ENCODE data around the gene ATG9B. TPM values are rescaled to one million over a fixed set of nuclear protein-coding genes. Genes with fewer than 3 reads are reported as not detected.
A peak's percentile ranks its signal among the peaks of the same experiment; 100 is the strongest.
"Not testable (repeated sequence)": the region's sequence is repeated elsewhere in the genome, so short reads cannot be mapped to it uniquely, and the experiment has no call there.

ATG9B gene
- total RNA-seq, 1 experiment from 2014 or later: 0.24 TPM

DNA sequence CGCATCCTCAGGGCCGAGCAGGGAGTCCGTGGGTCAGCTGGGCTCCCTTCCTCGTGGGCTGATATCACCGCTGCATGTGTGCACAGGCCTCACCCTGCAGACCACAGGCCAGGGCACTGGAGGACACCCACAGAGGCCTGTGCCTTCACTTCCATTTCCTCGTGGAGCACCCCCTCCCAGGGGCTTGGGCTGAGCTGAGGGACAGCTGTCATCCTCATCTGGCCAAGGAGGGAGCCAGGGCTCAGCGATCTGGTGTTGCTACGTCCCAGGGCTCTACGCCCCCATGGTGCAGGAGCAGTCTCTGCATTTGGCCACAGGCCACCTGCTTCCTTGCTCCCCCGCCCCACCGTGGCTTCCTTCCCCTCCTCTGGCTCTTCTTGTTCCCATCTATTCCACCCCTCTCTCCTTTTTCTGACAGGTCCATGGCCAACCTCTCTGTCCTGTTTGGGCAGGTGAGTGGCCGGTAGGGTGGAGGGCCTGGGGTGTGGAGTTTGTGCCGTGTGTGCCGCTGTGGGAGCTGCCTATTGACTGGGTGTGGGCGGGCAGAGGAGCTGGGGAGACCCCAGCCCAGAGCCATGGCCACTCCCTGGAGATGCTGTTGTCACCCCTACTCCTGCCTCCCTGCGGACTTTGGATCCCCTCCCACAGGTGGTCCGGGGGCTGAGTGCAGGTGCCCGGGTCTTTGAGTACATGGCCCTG, 15.7 kb upstream of the ATG9B start:
- no peak for DNase-seq (ENCODE audit: low read depth)

DNA sequence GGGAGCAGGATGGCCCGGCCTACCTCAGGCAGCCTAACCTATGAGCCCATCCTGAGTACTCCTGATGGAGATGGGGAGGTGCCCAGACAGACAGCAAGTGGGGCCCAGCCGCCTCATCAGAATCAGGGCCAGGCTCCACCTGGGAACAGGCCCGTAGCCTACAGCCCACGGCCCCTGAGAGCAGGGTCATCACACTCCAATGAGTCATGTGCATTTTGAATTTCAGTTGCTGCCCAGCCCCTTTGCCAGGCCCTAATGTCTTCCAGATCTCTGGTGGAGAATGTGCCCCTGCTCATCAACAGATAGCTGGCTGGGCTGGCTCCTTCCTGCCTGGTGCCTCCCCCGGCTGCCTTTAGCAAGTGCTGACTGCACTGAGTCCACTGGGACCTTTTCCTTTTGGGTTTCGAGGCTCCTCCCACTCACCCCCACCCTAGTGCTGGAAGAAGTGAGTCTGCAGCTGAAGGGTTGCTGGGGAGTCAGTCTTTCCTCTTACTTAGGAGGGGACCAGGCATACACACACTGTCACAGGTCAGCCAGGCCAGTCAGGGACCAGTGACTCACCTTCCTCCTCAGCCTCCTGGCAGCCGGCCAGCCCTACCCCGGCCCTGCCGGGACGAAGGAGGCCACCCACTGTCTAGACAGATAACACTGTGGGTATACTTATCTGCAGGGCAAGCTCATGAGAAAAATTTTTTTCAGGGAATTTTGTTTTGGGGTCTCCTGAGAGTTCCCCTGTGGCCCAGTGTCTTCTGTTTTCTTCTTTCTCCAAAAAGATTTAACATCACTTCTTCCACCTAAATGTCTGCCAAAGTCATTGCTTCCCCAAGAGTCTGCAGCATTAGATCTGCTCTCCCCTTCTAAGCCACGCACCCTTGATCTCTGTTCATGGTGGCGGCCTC, 14.9 kb upstream of the ATG9B start:
- DNase-seq (ENCODE audit: low read depth): peak; percentile 99

GRCh38 chr7:151035902-151036301, 11.6 kb upstream of the ATG9B start:
- no peak for DNase-seq (ENCODE audit: low read depth)

DNA sequence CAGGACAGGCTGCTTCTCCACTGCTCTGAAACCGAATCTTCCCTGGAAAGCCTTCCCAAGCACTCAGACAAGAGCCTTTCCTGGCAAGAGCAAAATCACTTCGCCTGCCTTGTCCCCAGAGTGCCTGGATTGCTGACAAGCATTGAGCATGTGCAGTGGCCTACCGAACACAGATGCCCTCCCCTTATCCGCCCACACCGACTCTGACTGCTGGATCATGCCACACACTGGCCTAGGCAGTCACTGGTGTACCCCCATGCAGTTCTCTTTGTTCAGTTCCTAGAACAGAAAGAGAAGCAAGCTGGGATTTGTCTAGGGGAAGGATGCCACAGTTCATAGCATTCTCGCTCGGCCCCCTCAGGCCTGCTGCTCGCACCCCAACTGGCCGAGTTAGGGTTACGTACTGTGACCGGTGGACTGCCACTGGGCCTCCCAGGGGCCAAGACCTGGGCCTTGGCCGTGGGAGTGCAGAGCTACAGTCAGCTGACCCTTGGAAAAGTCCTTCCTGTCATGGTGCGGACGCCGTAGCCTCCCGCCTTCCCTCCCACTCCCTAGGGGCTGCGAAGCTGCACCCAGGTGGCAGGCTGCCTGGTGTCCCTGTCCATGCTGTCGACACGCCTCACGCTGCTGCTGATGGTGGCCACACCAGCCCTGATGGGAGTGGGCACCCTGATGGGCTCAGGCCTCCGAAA, 10.9 kb upstream of the ATG9B start:
- no peak for DNase-seq (ENCODE audit: low read depth)

DNA sequence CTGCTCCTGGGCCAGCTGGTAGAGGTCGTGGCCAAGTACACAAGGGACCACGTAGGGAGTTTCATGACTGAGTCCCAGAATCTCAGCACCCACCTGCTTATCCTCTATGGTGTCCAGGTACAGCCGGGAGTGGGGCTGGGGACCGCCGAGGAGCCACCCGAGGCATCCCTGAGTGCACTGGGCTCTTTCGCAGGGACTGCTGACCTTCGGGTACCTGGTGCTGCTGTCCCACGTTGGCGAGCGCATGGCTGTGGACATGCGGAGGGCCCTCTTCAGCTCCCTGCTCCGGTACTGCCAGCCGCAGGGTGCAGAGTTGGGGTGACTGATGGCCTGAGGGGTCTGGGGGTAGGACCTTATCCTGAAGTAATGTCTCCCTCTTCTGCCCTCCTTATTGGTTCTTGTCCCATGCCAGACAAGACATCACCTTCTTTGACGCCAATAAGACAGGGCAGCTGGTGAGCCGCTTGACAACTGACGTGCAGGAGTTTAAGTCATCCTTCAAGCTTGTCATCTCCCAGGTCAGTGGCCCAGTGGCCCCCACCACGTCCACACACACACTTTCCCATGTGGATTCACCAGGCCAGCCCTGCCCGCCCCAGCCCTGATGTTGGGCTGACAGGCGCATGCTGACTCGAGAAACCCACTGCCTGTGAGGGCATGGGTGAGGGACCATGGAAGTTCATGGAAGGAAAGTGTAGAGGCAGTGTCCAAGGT, 10.2 kb upstream of the ATG9B start:
- no peak for DNase-seq (ENCODE audit: low read depth)

DNA sequence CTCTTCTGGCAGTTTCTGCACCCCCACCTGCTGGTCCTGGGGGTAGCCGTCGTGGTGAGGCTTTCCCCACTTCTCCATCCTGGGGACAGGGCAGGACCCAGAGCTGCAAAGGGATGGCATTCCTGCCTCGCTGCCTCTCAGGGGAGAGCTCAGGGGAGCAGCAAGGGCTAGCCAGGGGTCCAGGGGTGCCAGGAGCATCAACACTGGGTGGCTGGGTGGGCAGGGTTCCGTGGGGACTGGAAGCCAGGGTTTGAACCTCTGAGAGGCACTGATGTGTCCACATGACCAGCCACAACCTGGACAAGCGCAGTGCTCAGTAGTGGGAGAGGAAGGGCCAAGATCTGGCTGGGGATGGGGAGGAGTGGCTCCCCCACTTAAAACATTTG, 9.6 kb upstream of the ATG9B start:
- no peak for DNase-seq (ENCODE audit: low read depth)

DNA sequence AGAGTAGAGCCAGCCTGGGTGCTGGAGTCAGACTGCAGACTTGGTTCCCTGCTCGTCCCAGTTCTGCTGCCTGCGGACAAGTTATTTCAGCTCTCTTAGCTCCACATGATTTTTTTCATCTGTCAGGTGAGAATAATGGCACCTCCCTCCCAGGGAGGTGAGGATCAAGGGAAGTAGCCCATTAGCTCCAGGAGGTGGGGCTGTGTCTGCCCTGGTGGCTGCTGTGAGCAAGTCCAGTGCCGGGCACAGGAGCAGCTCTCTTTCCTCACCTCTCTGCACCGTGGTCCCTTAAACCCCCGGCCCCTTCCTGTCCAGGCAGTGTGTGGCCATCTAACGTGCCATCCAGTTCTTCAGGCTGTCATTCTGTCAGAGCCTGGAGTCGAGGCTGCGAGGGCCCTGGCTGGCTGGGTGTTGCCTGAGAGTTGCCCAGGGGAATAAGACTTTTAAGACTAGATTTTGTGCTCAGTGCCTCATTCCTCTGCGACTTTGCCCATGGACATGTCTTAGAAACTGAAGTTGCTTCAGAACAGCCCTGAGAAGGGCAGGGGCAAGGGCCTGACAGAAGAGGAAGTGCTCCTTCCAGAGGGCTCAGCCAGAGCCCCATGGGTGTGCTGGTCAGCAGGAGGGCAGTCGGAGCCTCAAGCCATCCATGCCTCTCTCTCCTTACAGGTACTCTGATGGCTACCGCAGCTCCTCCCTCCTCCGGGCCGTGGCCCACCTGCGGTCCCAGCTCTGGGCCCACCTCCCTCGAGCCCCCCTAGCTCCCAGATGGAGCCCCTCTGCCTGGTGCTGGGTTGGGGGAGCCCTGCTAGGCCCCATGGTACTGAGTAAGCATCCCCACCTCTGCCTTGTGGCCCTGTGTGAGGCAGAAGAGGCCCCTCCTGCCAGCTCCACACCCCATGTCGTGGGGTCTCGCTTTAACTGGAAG, 8.9 kb upstream of the ATG9B start:
- no peak for DNase-seq (ENCODE audit: low read depth)

GRCh38 chr7:151031011-151031410, 6.7 kb upstream of the ATG9B start:
- no peak for DNase-seq (ENCODE audit: low read depth)

- no peak for DNase-seq (ENCODE audit: low read depth)
These were observed 4.7 kb upstream of the ATG9B start for GRCh38 chr7:151028948-151029501.

- peak; percentile 98 for DNase-seq (ENCODE audit: low read depth)
These were observed 4.0 kb upstream of the ATG9B start, which contains the start of gene ABCB8 for GRCh38 chr7:151028131-151028947. Gene ABCB8 (plus strand): TSS chr7:151028450. CDS start chr7:151028516, 66 bp downstream.

DNA sequence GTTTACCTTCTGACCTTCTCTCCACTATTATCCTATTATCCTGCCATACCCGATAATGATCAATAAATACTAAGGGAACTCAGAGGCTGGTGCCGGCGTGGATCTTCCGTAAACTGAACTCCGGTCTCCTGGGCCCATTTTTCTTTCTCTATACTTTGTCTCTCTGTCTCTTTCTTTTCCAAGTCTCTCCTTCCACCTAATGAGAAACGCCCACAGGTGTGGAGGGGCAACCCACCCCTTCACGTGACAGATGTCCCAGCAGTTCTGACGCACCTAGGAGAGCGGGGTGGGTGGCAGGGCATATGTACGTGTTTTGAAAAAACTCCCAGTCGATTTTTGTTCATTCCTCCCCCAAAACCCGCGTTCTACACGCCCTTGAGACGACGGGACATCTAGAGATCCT, 3.4 kb upstream of the ATG9B start:
- DNase-seq (ENCODE audit: low read depth): not testable (repeated sequence)

DNA sequence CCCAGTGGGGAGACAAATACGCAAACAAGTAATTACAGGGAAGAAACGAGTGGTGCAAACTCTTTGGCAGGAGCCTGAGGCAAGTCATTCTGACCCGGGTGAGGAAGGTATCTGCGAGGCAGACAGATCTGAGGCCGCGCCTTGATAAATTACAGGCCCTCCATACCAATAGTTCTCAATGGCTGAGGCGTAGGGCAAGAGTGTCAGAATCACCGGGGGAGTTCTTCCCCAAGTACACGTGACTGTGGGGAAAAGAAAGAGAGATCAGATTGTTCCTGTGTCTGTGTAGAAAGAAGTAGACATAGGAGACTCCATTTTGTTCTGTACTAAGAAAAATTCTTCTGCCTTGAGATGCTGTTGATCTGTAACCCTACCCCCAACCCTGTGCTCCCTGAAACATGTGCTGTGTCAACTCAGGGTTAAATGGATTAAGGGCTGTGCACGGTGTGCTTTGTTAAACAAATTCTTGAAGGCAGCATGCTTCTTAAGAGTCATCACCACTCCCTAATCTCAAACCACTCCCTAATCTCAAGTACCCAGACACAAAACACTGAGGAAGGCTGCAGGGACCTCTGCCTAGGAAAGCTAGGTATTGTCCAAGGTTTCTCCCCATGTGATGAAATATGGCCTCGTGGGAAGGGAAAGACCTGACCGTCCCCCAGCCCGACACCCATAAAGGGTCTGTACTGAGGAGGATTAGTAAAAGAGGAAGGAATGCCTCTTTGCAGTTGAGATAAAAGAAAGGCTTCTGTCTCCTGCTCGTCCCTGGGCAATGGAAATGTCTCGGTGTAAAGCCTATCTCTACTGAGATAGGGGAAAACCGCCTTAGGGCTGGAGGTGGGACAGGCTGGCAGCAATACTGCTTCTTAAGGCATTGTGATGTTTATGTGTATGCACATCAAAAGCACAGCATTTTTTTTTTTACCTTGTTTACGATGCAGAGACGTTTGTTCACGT, 2.8 kb upstream of the ATG9B start:
- DNase-seq (ENCODE audit: low read depth): not testable (repeated sequence)

- peak; percentile 64 for DNase-seq (ENCODE audit: low read depth)
These were observed 1.8 kb upstream of the ATG9B start for GRCh38 chr7:151025924-151026671.

- no peak for DNase-seq (ENCODE audit: low read depth)
These were observed 1.1 kb downstream of the ATG9B start for GRCh38 chr7:151023232-151023631.

DNA sequence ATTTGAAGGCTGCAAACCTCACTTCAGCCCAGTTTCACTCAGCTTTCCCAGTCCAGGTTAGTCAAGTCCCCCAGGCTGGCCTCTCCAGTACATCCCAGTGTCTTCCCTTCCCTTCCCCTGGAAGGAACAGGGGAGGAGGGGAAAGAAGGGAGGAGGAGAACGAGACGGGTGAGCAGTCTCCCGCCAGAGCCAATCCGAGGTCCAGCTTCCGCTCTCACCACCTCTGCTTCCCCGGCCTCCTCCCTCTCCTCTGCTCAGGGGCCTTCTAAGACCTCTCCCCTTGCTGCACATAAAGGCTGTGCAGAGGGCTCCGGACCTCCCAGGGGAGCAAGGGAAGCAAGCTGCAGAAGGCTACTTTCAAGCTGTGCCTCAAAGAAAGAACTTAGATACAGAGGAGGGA, 4.1 kb downstream of the ATG9B start:
- DNase-seq (ENCODE audit: low read depth): no peak

DNA sequence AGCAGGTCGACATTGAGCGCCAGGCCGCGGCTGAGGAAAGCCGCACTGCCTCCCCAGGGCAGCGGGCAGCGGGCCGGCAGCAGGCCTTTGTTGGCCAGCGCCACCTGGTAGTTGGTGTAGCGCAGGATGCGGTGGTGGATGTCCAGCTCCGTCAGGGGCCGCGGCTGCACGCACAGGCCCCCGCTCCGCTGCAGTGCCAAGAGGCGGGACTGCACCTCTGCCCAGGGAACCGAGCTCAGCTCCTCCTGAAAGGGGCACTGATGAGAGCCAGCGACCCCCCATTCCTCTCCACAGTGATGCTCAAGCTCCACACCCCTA, 5.2 kb downstream of the ATG9B start:
- DNase-seq (ENCODE audit: low read depth): no peak

- peak; percentile 22 for DNase-seq (ENCODE audit: low read depth)
These were observed 5.7 kb downstream of the ATG9B start for GRCh38 chr7:151018421-151019129.

Data from RPMI7951 (cell line).